Vagina (tissue), 2 donors: ENCODE measurements around the gene ZEB2. TPM values are rescaled to one million over a fixed set of nuclear protein-coding genes. Genes with fewer than 3 reads are reported as not detected.

ENCODE experiments used
- DNase-seq, 2 donors: peaks; one replicate each; pipeline ENCODE4 v3.0.0-alpha.2; 2017; ENCODE audit errors: extremely low spot score in 2 of 2
- H3K27ac ChIP-seq: fragments of 200-600 bp; sonication (generic); one replicate; pipeline ENCODE4 v1.5.1; 2019
- H3K27me3 ChIP-seq: fragments of 200-600 bp; sonication (generic); one replicate; pipeline ENCODE4 v1.5.1; 2019
- H3K36me3 ChIP-seq, 2 donors: fragments of 200-600 bp; sonication (generic); one replicate each; pipeline ENCODE4 v1.5.1; 2017 to 2019
- H3K4me1 ChIP-seq: fragments of 200-600 bp; sonication (generic); one replicate; pipeline ENCODE4 v1.5.1; 2019
- H3K4me3 ChIP-seq, 2 donors: fragments of 200-600 bp; sonication (generic); 1 replicate in 1 of 2; 2 replicates in 1 of 2; pipeline ENCODE4 v1.5.1; 2016 to 2019
- H3K9me3 ChIP-seq: fragments of 200-600 bp; sonication (generic); one replicate; pipeline ENCODE4 v1.5.1; 2019
- CTCF ChIP-seq, 3 experiments: fragments of 450-650 bp in 2 of 3; fragments of 200-600 bp in 1 of 3; sonication (generic) in 1 of 3; IDR thresholded peaks; one replicate each; pipeline ENCODE4 v1.5.1; 2017 to 2019; ENCODE audit warnings: antibody characterized with exemption in 3 of 3, mild to moderate bottlenecking in 2 of 3, moderate library complexity in 2 of 3
- POLR2A ChIP-seq, 2 donors: fragments of 450-650 bp; IDR thresholded peaks; one replicate each; pipeline ENCODE4 v1.6.1; 2017; ENCODE audit warnings: antibody characterized with exemption in 2 of 2, mild to moderate bottlenecking in 2 of 2, moderate library complexity in 2 of 2
- POLR2AphosphoS5 ChIP-seq, 2 donors: sonication (generic); formaldehyde crosslinking; IDR thresholded peaks; one replicate each; pipeline ENCODE4 v1.9.0; 2017; ENCODE audit warnings: antibody characterized with exemption in 2 of 2, mild to moderate bottlenecking in 2 of 2, low read depth in 1 of 2; ENCODE audit not compliant: insufficient read depth in 1 of 2
- intact Hi-C: fragments of 100-400 bp; cut with DNase I; formaldehyde crosslinking; loops from one replicate; pipeline ENCODE4 v1.15.1; 2023
- total RNA-seq: library from RNA; depleted of rRNA; stranded (reverse); fragments of >200 nt; gene quantifications from one replicate; pipeline ENCODE4 v1.2.3, GENCODE V29; 2016

Gene ZEB2
- total RNA-seq, 1 donor from 2014 or later = 63.6 TPM

- no peak for TF ChIP-seq CTCF (IDR thresholded peaks at IDR 0.05)
- no peak for TF ChIP-seq POLR2AphosphoS5 (IDR thresholded peaks at IDR 0.05; ENCODE audit: insufficient read depth in 1 of 2, low read depth in 1 of 2)
- no peak for TF ChIP-seq POLR2A (IDR thresholded peaks at IDR 0.05)
- intact Hi-C loops = no loop called here
- no peaks in the 10 kb centered on the region for H3K36me3 ChIP-seq
- no peaks in the 10 kb centered on the region for H3K27me3 ChIP-seq
- no peaks in the 10 kb centered on the region for H3K9me3 ChIP-seq
- no peak for DNase-seq
- H3K27ac ChIP-seq = no peak overlapping the region
- no peak overlapping the region for H3K4me3 ChIP-seq
- peaks cover 79% of the 10 kb centered on the region for H3K4me1 ChIP-seq
Measured at GRCh38 chr2:144472046-144472412, 47.9 kb downstream of the ZEB2 start.

- no peaks in the 10 kb centered on the region for H3K27me3 ChIP-seq
- no peak for DNase-seq
- H3K4me1 ChIP-seq = peaks cover 78% of the 10 kb centered on the region
- intact Hi-C loops = no loop called here
- H3K9me3 ChIP-seq = no peaks in the 10 kb centered on the region
- H3K36me3 ChIP-seq = no peaks in the 10 kb centered on the region
- H3K27ac ChIP-seq = no peak overlapping the region
- no peak for TF ChIP-seq CTCF (IDR thresholded peaks at IDR 0.05)
- no peak for TF ChIP-seq POLR2A (IDR thresholded peaks at IDR 0.05)
- no peak for TF ChIP-seq POLR2AphosphoS5 (IDR thresholded peaks at IDR 0.05; ENCODE audit: insufficient read depth in 1 of 2, low read depth in 1 of 2)
- H3K4me3 ChIP-seq = no peak overlapping the region
Measured at GRCh38 chr2:144471305-144472045, 48.4 kb downstream of the ZEB2 start.

- H3K27ac ChIP-seq = no peak overlapping the region
- no peak overlapping the region for H3K4me3 ChIP-seq
- H3K9me3 ChIP-seq = no peaks in the 10 kb centered on the region
- TF ChIP-seq CTCF (IDR thresholded peaks at IDR 0.05) (no peak), POLR2A (IDR thresholded peaks at IDR 0.05) (no peak), POLR2AphosphoS5 (IDR thresholded peaks at IDR 0.05; ENCODE audit: insufficient read depth in 1 of 2, low read depth in 1 of 2) (no peak)
- peaks cover 72% of the 10 kb centered on the region for H3K4me1 ChIP-seq
- no peak for DNase-seq
- intact Hi-C loops = no loop called here
- H3K36me3 ChIP-seq = no peaks in the 10 kb centered on the region
- no peaks in the 10 kb centered on the region for H3K27me3 ChIP-seq
Measured at GRCh38 chr2:144470816-144471215, 49.1 kb downstream of the ZEB2 start.

- TF ChIP-seq POLR2A (IDR thresholded peaks at IDR 0.05) (no peak), CTCF (IDR thresholded peaks at IDR 0.05) (no peak), POLR2AphosphoS5 (IDR thresholded peaks at IDR 0.05; ENCODE audit: insufficient read depth in 1 of 2, low read depth in 1 of 2) (no peak)
- no peak for DNase-seq
- no peaks in the 10 kb centered on the region for H3K9me3 ChIP-seq
- intact Hi-C loops = no loop called here
- H3K36me3 ChIP-seq = no peaks in the 10 kb centered on the region
- H3K4me1 ChIP-seq = peaks cover 69% of the 10 kb centered on the region
- H3K27ac ChIP-seq = no peak overlapping the region
- H3K27me3 ChIP-seq = no peaks in the 10 kb centered on the region
- no peak overlapping the region for H3K4me3 ChIP-seq
Measured at GRCh38 chr2:144470334-144470733, 49.6 kb downstream of the ZEB2 start.

- Histone ChIP-seq H3K9me3 (no peaks in the 10 kb centered on the region), H3K27me3 (no peaks in the 10 kb centered on the region), H3K36me3 (no peaks in the 10 kb centered on the region), H3K4me3 (no peak overlapping the region), H3K27ac (no peak overlapping the region), H3K4me1 (peaks cover 69% of the 10 kb centered on the region)
- DNase-seq = no peak
- intact Hi-C loops = no loop called here
- no peak for TF ChIP-seq POLR2A (IDR thresholded peaks at IDR 0.05)
- TF ChIP-seq CTCF (IDR thresholded peaks at IDR 0.05) = no peak
- TF ChIP-seq POLR2AphosphoS5 (IDR thresholded peaks at IDR 0.05; ENCODE audit: insufficient read depth in 1 of 2, low read depth in 1 of 2) = no peak
Measured at GRCh38 chr2:144469798-144470197, 50.1 kb downstream of the ZEB2 start.
